GM12878 (cell line): ENCODE results near the gene LDLRAD3.

Experiments
- EGR1 ChIP-seq, 2 experiments: IDR thresholded peaks; 1 replicate in 1 of 2; 2 replicates in 1 of 2; pipeline ENCODE4 v1.6.1; 2011 to 2012; ENCODE audit warnings: low read depth in 2 of 2, low read length in 2 of 2, borderline replicate concordance in 1 of 2, mild to moderate bottlenecking in 1 of 2, moderate library complexity in 1 of 2
- EZH2 ChIP-seq: IDR thresholded peaks from 2 replicates; pipeline ENCODE4 v1.6.1; 2012; ENCODE audit warnings: low read depth, mild to moderate bottlenecking, control low read depth, inconsistent platforms, low read length, borderline replicate concordance; ENCODE audit not compliant: control insufficient read depth
- FOS ChIP-seq: IDR thresholded peaks from 3 replicates; pipeline ENCODE4 v1.6.1; 2011; ENCODE audit warnings: borderline replicate concordance; ENCODE audit not compliant: insufficient read length; ENCODE audit errors: extremely low read depth
- KLF5 ChIP-seq: fragments of 450-650 bp; IDR thresholded peaks from 2 replicates; pipeline ENCODE4 v1.6.1; 2014; ENCODE audit warnings: mild to moderate bottlenecking; ENCODE audit not compliant: partially characterized antibody
- MXI1 ChIP-seq: fragments of 150-350 bp; IDR thresholded peaks from 2 replicates; pipeline ENCODE4 v1.6.1; 2011; ENCODE audit warnings: low read depth, mild to moderate bottlenecking, inconsistent platforms, low read length, improper control_type of control experiment
- PAX5 ChIP-seq: IDR thresholded peaks from 2 replicates; pipeline ENCODE4 v1.6.1; 2011; ENCODE audit warnings: low read depth, low read length, borderline replicate concordance
- PAX8 ChIP-seq: fragments of 450-650 bp; IDR thresholded peaks from 2 replicates; pipeline ENCODE4 v1.6.1; 2017; ENCODE audit warnings: mild to moderate bottlenecking, moderate library complexity
- POLR2A ChIP-seq: IDR thresholded peaks from 2 replicates; pipeline ENCODE4 v1.6.1; 2011; ENCODE audit warnings: low read depth, mild to moderate bottlenecking, low read length
- TCF7 ChIP-seq: IDR thresholded peaks from 2 replicates; pipeline ENCODE4 v1.6.1; 2014; ENCODE audit warnings: antibody characterized with exemption, borderline replicate concordance
- ZNF217 ChIP-seq: fragments of 450-650 bp; IDR thresholded peaks from 2 replicates; pipeline ENCODE4 v1.6.1; 2017; ENCODE audit warnings: antibody characterized with exemption, mild to moderate bottlenecking
- TF ChIP-seq, protein P1 (sequence below): fragments of 450-650 bp; IDR thresholded peaks from 2 replicates; pipeline ENCODE4 v1.6.1; 2014; ENCODE audit warnings: mild to moderate bottlenecking
- TF ChIP-seq, protein P2 (sequence below), 3 experiments: IDR thresholded peaks in 2 of 3; conservative IDR thresholded peaks in 1 of 3; 2 replicates each; pipeline ENCODE4 v1.5.1; 2011; ENCODE audit warnings: low read depth in 3 of 3, low read length in 3 of 3, mild to moderate bottlenecking in 3 of 3, control low read depth in 2 of 3, moderate library complexity in 2 of 3, inconsistent platforms in 1 of 3, mixed read lengths in 1 of 3; ENCODE audit not compliant: control insufficient read depth in 2 of 3, insufficient read depth in 1 of 3; ENCODE audit errors: extremely low read depth in 1 of 3
- TF ChIP-seq, protein P3 (sequence below): IDR thresholded peaks from 2 replicates; pipeline ENCODE4 v1.6.1; 2012; ENCODE audit warnings: low read depth, low read length, improper control_type of control experiment

GRCh38 chr11:35980686-35981390 is 37.0 kb downstream of the LDLRAD3 start:
- no peak for TF ChIP-seq FOS
- TF ChIP-seq, protein P1, sequence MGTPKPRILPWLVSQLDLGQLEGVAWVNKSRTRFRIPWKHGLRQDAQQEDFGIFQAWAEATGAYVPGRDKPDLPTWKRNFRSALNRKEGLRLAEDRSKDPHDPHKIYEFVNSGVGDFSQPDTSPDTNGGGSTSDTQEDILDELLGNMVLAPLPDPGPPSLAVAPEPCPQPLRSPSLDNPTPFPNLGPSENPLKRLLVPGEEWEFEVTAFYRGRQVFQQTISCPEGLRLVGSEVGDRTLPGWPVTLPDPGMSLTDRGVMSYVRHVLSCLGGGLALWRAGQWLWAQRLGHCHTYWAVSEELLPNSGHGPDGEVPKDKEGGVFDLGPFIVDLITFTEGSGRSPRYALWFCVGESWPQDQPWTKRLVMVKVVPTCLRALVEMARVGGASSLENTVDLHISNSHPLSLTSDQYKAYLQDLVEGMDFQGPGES = no peak
- TF ChIP-seq, protein P2, sequence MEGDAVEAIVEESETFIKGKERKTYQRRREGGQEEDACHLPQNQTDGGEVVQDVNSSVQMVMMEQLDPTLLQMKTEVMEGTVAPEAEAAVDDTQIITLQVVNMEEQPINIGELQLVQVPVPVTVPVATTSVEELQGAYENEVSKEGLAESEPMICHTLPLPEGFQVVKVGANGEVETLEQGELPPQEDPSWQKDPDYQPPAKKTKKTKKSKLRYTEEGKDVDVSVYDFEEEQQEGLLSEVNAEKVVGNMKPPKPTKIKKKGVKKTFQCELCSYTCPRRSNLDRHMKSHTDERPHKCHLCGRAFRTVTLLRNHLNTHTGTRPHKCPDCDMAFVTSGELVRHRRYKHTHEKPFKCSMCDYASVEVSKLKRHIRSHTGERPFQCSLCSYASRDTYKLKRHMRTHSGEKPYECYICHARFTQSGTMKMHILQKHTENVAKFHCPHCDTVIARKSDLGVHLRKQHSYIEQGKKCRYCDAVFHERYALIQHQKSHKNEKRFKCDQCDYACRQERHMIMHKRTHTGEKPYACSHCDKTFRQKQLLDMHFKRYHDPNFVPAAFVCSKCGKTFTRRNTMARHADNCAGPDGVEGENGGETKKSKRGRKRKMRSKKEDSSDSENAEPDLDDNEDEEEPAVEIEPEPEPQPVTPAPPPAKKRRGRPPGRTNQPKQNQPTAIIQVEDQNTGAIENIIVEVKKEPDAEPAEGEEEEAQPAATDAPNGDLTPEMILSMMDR (IDR thresholded peaks at IDR 0.05 in 2 of 3, conservative IDR thresholded peaks at IDR 0.05 in 1 of 3; ENCODE audit: control insufficient read depth in 2 of 3, extremely low read depth in 1 of 3, insufficient read depth in 1 of 3, low read depth in 3 of 3, low read length in 3 of 3) = no peak
- no peak for TF ChIP-seq MXI1
- no peak for TF ChIP-seq PAX8
- no peak for TF ChIP-seq PAX5
- TF ChIP-seq TCF7 = no peak
- no peak for TF ChIP-seq EZH2
- TF ChIP-seq KLF5 = no peak
- TF ChIP-seq, protein P3, sequence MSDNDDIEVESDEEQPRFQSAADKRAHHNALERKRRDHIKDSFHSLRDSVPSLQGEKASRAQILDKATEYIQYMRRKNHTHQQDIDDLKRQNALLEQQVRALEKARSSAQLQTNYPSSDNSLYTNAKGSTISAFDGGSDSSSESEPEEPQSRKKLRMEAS = no peak
- TF ChIP-seq POLR2A = no peak
- no peak; a peak in 1 of 3 replicates for TF ChIP-seq EGR1 (IDR thresholded peaks at IDR 0.05; ENCODE audit: borderline replicate concordance in 1 of 2, low read depth in 2 of 2, low read length in 2 of 2)
- TF ChIP-seq ZNF217 = no peak
